Pons (tissue), 1 donor: ENCODE data around the gene PRKCA.

Experiments used
- DNase-seq: peaks from one replicate; pipeline ENCODE4 v3.0.0-alpha.2; 2016; ENCODE audit warnings: low spot score

Gene PRKCA

GRCh38 chr17:66837885-66838665 lies 535.7 kb downstream of the PRKCA start:
- DNase-seq: no peak

- DNase-seq: no peak
Observed at GRCh38 chr17:66839616-66840015, 537.2 kb downstream of the PRKCA start.

- no peak for DNase-seq
Observed at GRCh38 chr17:66840061-66840460, 537.6 kb downstream of the PRKCA start.

- no peak for DNase-seq
Observed at GRCh38 chr17:66841328-66841727, 538.9 kb downstream of the PRKCA start.

GRCh38 chr17:66841744-66842143 lies 539.3 kb downstream of the PRKCA start:
- DNase-seq: no peak

GRCh38 chr17:66842505-66842904 lies 540.1 kb downstream of the PRKCA start:
- no peak for DNase-seq

- DNase-seq: no peak
Observed at GRCh38 chr17:66842959-66843358, 540.5 kb downstream of the PRKCA start.

GRCh38 chr17:66843627-66844026 lies 541.2 kb downstream of the PRKCA start:
- DNase-seq: no peak

GRCh38 chr17:66847704-66848103 lies 545.3 kb downstream of the PRKCA start:
- no peak for DNase-seq

- DNase-seq: no peak
Observed at GRCh38 chr17:66848496-66848895, 546.1 kb downstream of the PRKCA start.

GRCh38 chr17:66849032-66849655 lies 546.7 kb downstream of the PRKCA start:
- DNase-seq: no peak

- DNase-seq: no peak
Observed at GRCh38 chr17:66849851-66850580, 547.6 kb downstream of the PRKCA start.

GRCh38 chr17:66850692-66851091 lies 548.3 kb downstream of the PRKCA start:
- DNase-seq: peak; percentile 43

- no peak for DNase-seq
Observed at GRCh38 chr17:66855204-66855603, 552.8 kb downstream of the PRKCA start.

- no peak for DNase-seq
Observed at GRCh38 chr17:66858226-66859083, 556.0 kb downstream of the PRKCA start.

GRCh38 chr17:66859353-66859752 lies 556.9 kb downstream of the PRKCA start:
- DNase-seq: no peak

- no peak for DNase-seq
Observed at GRCh38 chr17:66860204-66860603, 557.8 kb downstream of the PRKCA start.
